Measurements from ENCODE around the gene CAPN14. TPM values are rescaled to one million over a fixed set of nuclear protein-coding genes. Genes with fewer than 3 reads are reported as not detected.

CAPN14 gene
- total RNA-seq, 1 experiment from 2014 or later: 0.05 TPM

- DNase-seq (ENCODE audit: low read depth, low spot score) (no peak), ATAC-seq (no peak)
- in situ Hi-C loops (cut with HindIII; ENCODE audit: low pct_unique_long_range_greater_than_20kb, low sequenced_read_pairs): no loop called here
- Histone ChIP-seq H3K27ac (ENCODE audit: low read length) (no peak overlapping the region), H3K27me3 (ENCODE audit: control insufficient read depth, insufficient read depth, low read length) (no peaks in the 10 kb centered on the region; the same call in 1 of the 2 replicates), H3K36me3 (ENCODE audit: control insufficient read depth, insufficient read depth, low read length) (no peaks in the 10 kb centered on the region), H3K4me1 (ENCODE audit: control insufficient read depth, insufficient read depth, low read length) (no peaks in the 10 kb centered on the region), H3K9me3 (ENCODE audit: control insufficient read depth, insufficient read depth, low read depth, low read length) (no peaks in the 10 kb centered on the region), H3K4me3 (ENCODE audit: low read depth in 2 of 2, low read length in 2 of 2) (no peak overlapping the region)
- ChIA-PET CTCF (no interaction called here), POLR2A (no interaction called here)
- intact Hi-C loops (cut with micrococcal nuclease; ENCODE audit: unreplicated experiment): no loop called here
- no TSS peak for BruUV-seq (replicated peaks)
- TF ChIP-seq REST (IDR thresholded peaks at IDR 0.05; ENCODE audit: insufficient read depth in 1 of 2, low read depth in 2 of 2, low read length in 1 of 2) (no peak), POLR2AphosphoS5 (IDR thresholded peaks at IDR 0.05; ENCODE audit: low read depth, low read length) (no peak), SIN3A (IDR thresholded peaks at IDR 0.05; ENCODE audit: borderline replicate concordance, insufficient read depth, low read depth, low read length) (no peak), TCF7L2 (IDR thresholded peaks at IDR 0.05; ENCODE audit: low read depth, low read length) (no peak)
- TF ChIP-seq, protein P1, sequence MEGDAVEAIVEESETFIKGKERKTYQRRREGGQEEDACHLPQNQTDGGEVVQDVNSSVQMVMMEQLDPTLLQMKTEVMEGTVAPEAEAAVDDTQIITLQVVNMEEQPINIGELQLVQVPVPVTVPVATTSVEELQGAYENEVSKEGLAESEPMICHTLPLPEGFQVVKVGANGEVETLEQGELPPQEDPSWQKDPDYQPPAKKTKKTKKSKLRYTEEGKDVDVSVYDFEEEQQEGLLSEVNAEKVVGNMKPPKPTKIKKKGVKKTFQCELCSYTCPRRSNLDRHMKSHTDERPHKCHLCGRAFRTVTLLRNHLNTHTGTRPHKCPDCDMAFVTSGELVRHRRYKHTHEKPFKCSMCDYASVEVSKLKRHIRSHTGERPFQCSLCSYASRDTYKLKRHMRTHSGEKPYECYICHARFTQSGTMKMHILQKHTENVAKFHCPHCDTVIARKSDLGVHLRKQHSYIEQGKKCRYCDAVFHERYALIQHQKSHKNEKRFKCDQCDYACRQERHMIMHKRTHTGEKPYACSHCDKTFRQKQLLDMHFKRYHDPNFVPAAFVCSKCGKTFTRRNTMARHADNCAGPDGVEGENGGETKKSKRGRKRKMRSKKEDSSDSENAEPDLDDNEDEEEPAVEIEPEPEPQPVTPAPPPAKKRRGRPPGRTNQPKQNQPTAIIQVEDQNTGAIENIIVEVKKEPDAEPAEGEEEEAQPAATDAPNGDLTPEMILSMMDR (IDR thresholded peaks at IDR 0.05): no peak
Measured at GRCh38 chr2:31213601-31214443, 3.5 kb downstream of the CAPN14 start.

- POLR2A ChIA-PET: no interaction called here
Measured at GRCh38 chr2:31212659-31213600, 4.4 kb downstream of the CAPN14 start.

More at GRCh38 chr2:31212659-31213600, 4.4 kb downstream of the CAPN14 start:
- DNase-seq (ENCODE audit: low read depth, low spot score) (no peak), ATAC-seq (no peak)
- no peak overlapping the region for H3K4me3 ChIP-seq (ENCODE audit: low read depth in 2 of 2, low read length in 2 of 2)
- no peaks in the 10 kb centered on the region; the same call in 1 of the 2 replicates for H3K27me3 ChIP-seq (ENCODE audit: control insufficient read depth, insufficient read depth, low read length)
- no peak overlapping the region for H3K27ac ChIP-seq (ENCODE audit: low read length)
- no peaks in the 10 kb centered on the region for H3K36me3 ChIP-seq (ENCODE audit: control insufficient read depth, insufficient read depth, low read length)
- H3K9me3 ChIP-seq (ENCODE audit: control insufficient read depth, insufficient read depth, low read depth, low read length): no peaks in the 10 kb centered on the region
- TF ChIP-seq REST (IDR thresholded peaks at IDR 0.05; ENCODE audit: insufficient read depth in 1 of 2, low read depth in 2 of 2, low read length in 1 of 2): no peak
- no peak for TF ChIP-seq POLR2AphosphoS5 (IDR thresholded peaks at IDR 0.05; ENCODE audit: low read depth, low read length)
- TF ChIP-seq, protein P1 (IDR thresholded peaks at IDR 0.05): no peak
- TF ChIP-seq TCF7L2 (IDR thresholded peaks at IDR 0.05; ENCODE audit: low read depth, low read length): no peak
- TF ChIP-seq SIN3A (IDR thresholded peaks at IDR 0.05; ENCODE audit: borderline replicate concordance, insufficient read depth, low read depth, low read length): no peak
- intact Hi-C loops (cut with micrococcal nuclease; ENCODE audit: unreplicated experiment): no loop called here
- no TSS peak for BruUV-seq (replicated peaks)
- no peaks in the 10 kb centered on the region for H3K4me1 ChIP-seq (ENCODE audit: control insufficient read depth, insufficient read depth, low read length)
- CTCF ChIA-PET: no interaction called here
- in situ Hi-C loops (cut with HindIII; ENCODE audit: low pct_unique_long_range_greater_than_20kb, low sequenced_read_pairs): no loop called here

Data from Panc1 (cell line).